ENCODE measurements around the gene NBL1. TPM values are rescaled to one million over a fixed set of nuclear protein-coding genes. Genes with fewer than 3 reads are reported as not detected.

Gene NBL1
- total and polyA plus RNA-seq, 2 of the 4 experiments (the other 2 are of a cell fraction), result 14.0 to 54.2 TPM

DNA sequence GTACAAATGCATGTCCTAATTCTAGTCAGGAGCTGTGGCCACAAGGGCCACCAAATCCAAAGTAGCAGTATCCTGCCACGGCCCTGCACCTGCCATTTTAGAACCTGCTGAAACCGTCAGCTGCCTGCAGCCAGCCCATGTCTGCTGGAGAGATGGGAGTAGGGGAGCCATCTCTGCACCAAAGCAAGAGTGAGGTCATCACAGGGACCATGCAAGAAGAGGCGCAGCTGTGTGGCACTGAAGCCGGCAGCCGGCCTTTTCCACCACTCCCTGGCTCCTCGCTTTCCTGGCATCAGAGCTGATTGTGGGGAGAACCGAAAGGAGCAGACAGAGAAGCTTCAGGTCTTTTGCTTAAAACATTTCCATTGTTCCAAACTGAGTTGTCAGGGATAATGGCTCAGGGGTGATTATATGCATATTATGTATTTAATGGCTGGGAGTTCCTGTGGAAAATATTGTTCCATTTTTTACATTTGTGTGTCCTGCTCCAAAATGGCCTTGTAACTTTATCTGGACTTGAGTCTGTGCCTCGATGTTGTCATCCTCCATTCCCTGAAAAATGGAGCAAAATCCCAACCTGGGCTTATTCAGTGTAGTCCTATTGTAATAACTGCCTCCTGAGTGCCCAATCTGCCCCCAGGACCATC is 18.7 kb upstream of the NBL1 start:
- no peak overlapping the region for H2AK5ac ChIP-seq (ENCODE audit: low read depth, low read length)
- H3K79me1 ChIP-seq (ENCODE audit: low read depth in 1 of 2, low read length in 2 of 2), result peaks cover 15 to 40% of the 10 kb centered on the region in 2 experiments
- ATAC-seq (ENCODE audit: low read depth), result no peak
- ChIA-PET CTCF (interaction anchor here (0.7 to 0.9 kb wide), 2 partner anchors 15 to 110 kb away, joined by 3 to 4 read pairs; no protein-coding TSS in a partner anchor), POLR2A (ENCODE audit: unreplicated experiment) (no interaction called here)
- H3K18ac ChIP-seq (ENCODE audit: low read depth, low read length), result no peak overlapping the region
- no peak overlapping the region for H4K5ac ChIP-seq (ENCODE audit: low read depth, low read length)
- no peak overlapping the region for H2BK5ac ChIP-seq (ENCODE audit: low read depth, low read length, poor library complexity, severe bottlenecking)
- H3K23ac ChIP-seq (ENCODE audit: low read depth, low read length), result no peak overlapping the region; the same call in 1 of the 2 replicates
- H4K91ac ChIP-seq (ENCODE audit: insufficient read depth, low read depth, low read length), result no peak overlapping the region
- H2AFZ ChIP-seq (replicated peaks; ENCODE audit: low read length, poor library complexity), result no peak overlapping the region
- H3K56ac ChIP-seq (ENCODE audit: extremely low read depth, insufficient read depth, low read length), result no peak overlapping the region; the same call in 1 of the 2 replicates
- no peak overlapping the region for H2BK20ac ChIP-seq (ENCODE audit: low read depth, low read length)
- H3K4me2 ChIP-seq (ENCODE audit: low read depth, low read length), result no peak overlapping the region
- H2BK120ac ChIP-seq (ENCODE audit: low read depth, low read length), result no peak overlapping the region
- H3K4ac ChIP-seq (ENCODE audit: low read depth, low read length), result no peak overlapping the region
- BruUV-seq (replicated peaks), result no TSS peak
- intact Hi-C loops (cut with micrococcal nuclease), result no loop called here
- no peak for DNase-seq
- H3K36me3 ChIP-seq (ENCODE audit: control insufficient read depth, insufficient read depth, low read length), result peaks cover 29% of the 10 kb centered on the region
- in situ Hi-C loops (cut with MboI; ENCODE audit: low sequenced_read_pairs), result no loop called here
- H4K20me1 ChIP-seq (ENCODE audit: insufficient read depth, low read length), result peaks cover 9% of the 10 kb centered on the region; the same call in 1 of the 2 replicates
- 0 out of 2 replicates have a peak, but pooled peaks cover 7% of the 10 kb centered on the region for H3K9me1 ChIP-seq (ENCODE audit: insufficient read depth, low read length)
- no peaks in the 10 kb centered on the region for H3K9me3 ChIP-seq (ENCODE audit: control insufficient read depth, insufficient read depth, low read length)
- H3K14ac ChIP-seq (replicated peaks; ENCODE audit: low read depth, low read length), result no peak overlapping the region
- H3K4me1 ChIP-seq (ENCODE audit: control insufficient read depth, insufficient read depth, low read length), result peaks cover 6% of the 10 kb centered on the region
- TF ChIP-seq, protein P1, sequence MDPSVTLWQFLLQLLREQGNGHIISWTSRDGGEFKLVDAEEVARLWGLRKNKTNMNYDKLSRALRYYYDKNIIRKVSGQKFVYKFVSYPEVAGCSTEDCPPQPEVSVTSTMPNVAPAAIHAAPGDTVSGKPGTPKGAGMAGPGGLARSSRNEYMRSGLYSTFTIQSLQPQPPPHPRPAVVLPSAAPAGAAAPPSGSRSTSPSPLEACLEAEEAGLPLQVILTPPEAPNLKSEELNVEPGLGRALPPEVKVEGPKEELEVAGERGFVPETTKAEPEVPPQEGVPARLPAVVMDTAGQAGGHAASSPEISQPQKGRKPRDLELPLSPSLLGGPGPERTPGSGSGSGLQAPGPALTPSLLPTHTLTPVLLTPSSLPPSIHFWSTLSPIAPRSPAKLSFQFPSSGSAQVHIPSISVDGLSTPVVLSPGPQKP (IDR thresholded peaks at IDR 0.05; ENCODE audit: borderline replicate concordance, low read depth, low read length), result no peak
- TF ChIP-seq SMC3 (IDR thresholded peaks at IDR 0.05; ENCODE audit: low read depth, low read length), result no peak
- no peak for TF ChIP-seq FOS (IDR thresholded peaks at IDR 0.05; ENCODE audit: low read depth, low read length)
- no peak for TF ChIP-seq CHD1 (IDR thresholded peaks at IDR 0.05; ENCODE audit: low read depth, low read length)
- no peak for TF ChIP-seq MAZ (IDR thresholded peaks at IDR 0.05; ENCODE audit: borderline replicate concordance, low read depth, low read length)
- H3K9ac ChIP-seq (ENCODE audit: low read depth, low read length), result no peak overlapping the region
- dilution Hi-C loops (cut with HindIII; ENCODE audit: low sequenced_read_pairs, unreplicated experiment), result no loop called here
- H3K27ac ChIP-seq (ENCODE audit: insufficient read depth, low read length), result no peak overlapping the region
- H3K4me3 ChIP-seq (ENCODE audit: insufficient read depth, low read depth, low read length), result no peak overlapping the region
- no peaks in the 10 kb centered on the region for H3K27me3 ChIP-seq (ENCODE audit: control insufficient read depth, insufficient read depth, low read length)
- H2AK9ac ChIP-seq (replicated peaks; ENCODE audit: low read depth, low read length, poor library complexity), result no peak overlapping the region
- H2BK15ac ChIP-seq (ENCODE audit: low read depth, low read length), result no peak overlapping the region
- H4K8ac ChIP-seq (ENCODE audit: low read depth in 2 of 2, low read length in 2 of 2), result no peak overlapping the region
- WGBS, 2 experiments (ENCODE audit: extremely low coverage in 2 of 2, insufficient read length in 1 of 2), result 100% methylated on average over 2 of the region's 8 CpGs; no CpG with 5 or more reads in 1 of the 2 experiments

Data from IMR-90 (cell line).